GM12878 (cell line): ENCODE data around the gene ELAVL1. TPM values are rescaled to one million over a fixed set of nuclear protein-coding genes. Genes with fewer than 3 reads are reported as not detected.
A peak's percentile ranks its signal among the peaks of the same experiment; 100 is the strongest.
"Not testable (repeated sequence)": the region's sequence is repeated elsewhere in the genome, so short reads cannot be mapped to it uniquely, and the experiment has no call there.

Experiments
- ATAC-seq: fragments of 200-7000 bp; cut with Tn5 transposase; 3 replicates; pipeline ENCODE4 v1.9.1; 2020; ENCODE audit warnings: mild to moderate bottlenecking, moderate library complexity
- BruUV-seq: library from RNA; stranded (reverse); fragments of 400-500 nt; replicated peaks from 2 replicates; lab custom pipeline; 2021; lab: Mats Ljungman, UMichigan
- CTCF ChIA-PET: fragments of 300-600 bp; sonication (Branson Sonifier 250); formaldehyde crosslinking; extraction: SDS; loops from one replicate; lab custom pipeline; 2021; ENCODE audit warnings: inconsistent platforms; lab: Yijun Ruan, JAX
- POLR2A ChIA-PET: fragments of 350-600 bp; formaldehyde crosslinking; extraction: SDS; loops from one replicate; lab custom pipeline; 2021; ENCODE audit warnings: inconsistent platforms; lab: Charles Lee
- RAD21 ChIA-PET: fragments of 300-600 bp; sonication (Branson Sonifier 250); formaldehyde crosslinking; loops from one replicate; lab custom pipeline; 2023; ENCODE audit warnings: antibody characterized with exemption; ENCODE audit not compliant: unreplicated experiment; lab: Charles Lee
- SMC1A ChIA-PET: fragments of 300-600 bp; sonication (Branson Sonifier 250); formaldehyde crosslinking; loops from one replicate; lab custom pipeline; 2023; ENCODE audit not compliant: unreplicated experiment, uncharacterized antibody; lab: Charles Lee
- DNase-seq: peaks from one replicate; pipeline ENCODE4 v3.0.0-alpha.2; 2011; ENCODE audit warnings: low read depth, low spot score
- FAIRE-seq: peaks from 3 replicates; lab custom pipeline; 2011; peaks lifted over from hg19 to GRCh38; lab: Jason Lieb, UNC
- H2AFZ ChIP-seq: 2 replicates; pipeline ENCODE4 v1.6.0; 2011; ENCODE audit warnings: low read depth, low read length, control low read depth; ENCODE audit not compliant: control insufficient read depth
- H3K27ac ChIP-seq: 2 replicates; pipeline ENCODE4 v1.5.1; 2011; ENCODE audit warnings: control low read depth; ENCODE audit not compliant: control insufficient read depth, insufficient read depth
- H3K27me3 ChIP-seq, 2 experiments: replicated peaks in 1 of 2; 2 replicates each; pipeline versions ENCODE4 v1.6.0 to v1.6.1; 2011; ENCODE audit warnings: low read length in 1 of 2; ENCODE audit not compliant: control insufficient read depth in 2 of 2, insufficient read depth in 2 of 2
- H3K36me3 ChIP-seq, 2 experiments: 2 replicates each; pipeline ENCODE4 v1.5.1; 2011; ENCODE audit warnings: low read length in 1 of 2; ENCODE audit not compliant: control insufficient read depth in 2 of 2, insufficient read depth in 2 of 2
- H3K4me1 ChIP-seq: 2 replicates; pipeline ENCODE4 v1.6.1; 2011; ENCODE audit warnings: mild to moderate bottlenecking, low read length, moderate library complexity, mixed read lengths; ENCODE audit not compliant: control insufficient read depth, insufficient read depth
- H3K4me2 ChIP-seq: 2 replicates; pipeline ENCODE4 v1.6.0; 2011; ENCODE audit warnings: control low read depth; ENCODE audit not compliant: control insufficient read depth, insufficient read depth
- H3K4me3 ChIP-seq: fragments of 200-600 bp; sonication (generic); 2 replicates; pipeline ENCODE4 v1.5.1; 2016
- H3K79me2 ChIP-seq: 2 replicates; pipeline ENCODE4 v1.6.0; 2011; ENCODE audit warnings: low read length; ENCODE audit not compliant: control insufficient read depth, insufficient read depth
- H3K9ac ChIP-seq: 2 replicates; pipeline ENCODE4 v1.8.0; 2011; ENCODE audit warnings: low read length, control low read depth, mixed read lengths; ENCODE audit not compliant: control insufficient read depth, insufficient read depth
- H3K9me3 ChIP-seq: replicated peaks from 3 replicates; pipeline ENCODE4 v1.5.1; 2011; ENCODE audit warnings: mild to moderate bottlenecking, low read length; ENCODE audit not compliant: control insufficient read depth, insufficient read depth
- H4K20me1 ChIP-seq: 2 replicates; pipeline ENCODE4 v1.6.0; 2011; ENCODE audit not compliant: control insufficient read depth, insufficient read depth
- MEF2A ChIP-seq: IDR thresholded peaks from 2 replicates; pipeline ENCODE4 v1.6.1; 2011; ENCODE audit warnings: low read depth, mild to moderate bottlenecking, low read length, moderate library complexity; ENCODE audit not compliant: insufficient read depth
- NR2F1 ChIP-seq: fragments of 450-650 bp; conservative IDR thresholded peaks from 2 replicates; pipeline ENCODE4 v1.6.1; 2017; ENCODE audit warnings: mild to moderate bottlenecking
- POLR2AphosphoS2 ChIP-seq: IDR thresholded peaks from 2 replicates; pipeline ENCODE4 v1.6.1; 2011; ENCODE audit warnings: low read depth, mild to moderate bottlenecking, low read length, improper control_type of control experiment, moderate library complexity
- POLR2AphosphoS5 ChIP-seq: IDR thresholded peaks from 2 replicates; pipeline ENCODE4 v1.6.1; 2011; ENCODE audit warnings: mild to moderate bottlenecking, low read length, inconsistent platforms
- ZNF384 ChIP-seq: IDR thresholded peaks from 2 replicates; pipeline ENCODE4 v1.6.1; 2012; ENCODE audit warnings: low read depth, mild to moderate bottlenecking, low read length, improper control_type of control experiment, borderline replicate concordance
- ZNF687 ChIP-seq: fragments of 450-650 bp; IDR thresholded peaks from 2 replicates; pipeline ENCODE4 v1.6.1; 2017; ENCODE audit warnings: mild to moderate bottlenecking, moderate library complexity
- WGBS: methylation state at CpG from one replicate; pipeline ENCODE4 v1.1.6; 2016; ENCODE audit warnings: low lambda C conversion rate; ENCODE audit not compliant: insufficient replicate concordance, insufficient coverage; ENCODE audit errors: missing lambda C conversion rate; 5-methylcytosine and 5-hydroxymethylcytosine counted together
- in situ Hi-C: fragments of 300-500 bp; cut with MboI; formaldehyde crosslinking; loops from 9 replicates; pipeline ENCODE4 v1.14.3; 2018; ENCODE audit warnings: mixed read lengths
- intact Hi-C: fragments of 100-400 bp; cut with micrococcal nuclease; formaldehyde crosslinking; loops from one replicate; pipeline ENCODE4 v1.14.2; 2022; ENCODE audit not compliant: unreplicated experiment
- polyA plus RNA-seq, 11 experiments: library from polyadenylated mRNA; depleted of rRNA in 4 of 11; unstranded in 6 of 11; stranded (reverse) in 5 of 11; fragments of >200 nt; fragmentation: Nextera tagmentation in 4 of 11; fragmentation: Illumina TruSeq in 1 of 11; extraction: Ambion mirVana in 4 of 11; extraction: Trizol in 1 of 11; gene quantifications; 1 replicate in 1 of 11; 2 replicates in 10 of 11; pipeline versions ENCODE4 v1.2.1 to v1.2.3, GENCODE V29; 2011 to 2016; ENCODE audit warnings: inconsistent platforms in 2 of 11, missing spikeins in 2 of 11, low read depth in 1 of 11
- total RNA-seq, 4 experiments: library from RNA; depleted of rRNA in 3 of 4; stranded (reverse); fragments of >200 nt in 3 of 4; fragmentation: Illumina TruSeq in 1 of 4; extraction: Trizol in 1 of 4; gene quantifications; 2 replicates each; pipeline versions ENCODE4 v1.2.1 to v1.2.3, GENCODE V29; 2013 to 2021

The ELAVL1 gene
- total and polyA plus RNA-seq, 10 of the 15 experiments (the other 5 are each of a cell fraction or from before 2014, with no cell fraction given), result 7.4 to 155 (median 70.3) TPM

GRCh38 chr19:8028951-8029491, 23.6 kb upstream of the ELAVL1 start:
- ATAC-seq (no peak), FAIRE-seq (no peak), DNase-seq (no peak)
- POLR2A ChIA-PET, result no interaction called here
- H3K9ac ChIP-seq, result no peak overlapping the region
- H3K36me3 ChIP-seq, result no peaks in the 10 kb centered on the region
- intact Hi-C loops, result no loop called here
- no peaks in the 10 kb centered on the region; a peak in 1 of 4 replicates for H3K27me3 ChIP-seq
- H3K9me3 ChIP-seq, result no peaks in the 10 kb centered on the region
- in situ Hi-C loops, result no loop called here
- H2AFZ ChIP-seq, result no peak overlapping the region
- 36% methylated on average over 12 of the region's 12 CpGs for WGBS
- TF ChIP-seq ZNF384, result no peak
- 0 out of 2 replicates have a peak, but pooled peaks have one; percentile 16 for TF ChIP-seq NR2F1
- no peaks in the 10 kb centered on the region for H3K4me1 ChIP-seq
- RAD21 ChIA-PET, result no interaction called here
- BruUV-seq, result no TSS peak
- no peak overlapping the region for H3K4me2 ChIP-seq
- SMC1A ChIA-PET, result interaction anchor here (0.5 to 1.0 kb wide), 2 partner anchors 24 to 33 kb away, joined by 3 read pairs; partner anchors contain the start of gene ELAVL1
- H4K20me1 ChIP-seq, result no peaks in the 10 kb centered on the region
- no peaks in the 10 kb centered on the region for H3K79me2 ChIP-seq
- H3K27ac ChIP-seq, result no peak overlapping the region
- no peak overlapping the region for H3K4me3 ChIP-seq
- CTCF ChIA-PET, result no interaction called here

- Histone ChIP-seq H3K27me3 (no peaks in the 10 kb centered on the region), H3K9me3 (no peaks in the 10 kb centered on the region), H3K27ac (no peak overlapping the region), H3K4me1 (no peaks in the 10 kb centered on the region), H3K36me3 (no peaks in the 10 kb centered on the region), H4K20me1 (no peaks in the 10 kb centered on the region), H2AFZ (no peak overlapping the region), H3K79me2 (no peaks in the 10 kb centered on the region), H3K4me2 (no peak overlapping the region), H3K9ac (no peak overlapping the region), H3K4me3 (no peak overlapping the region)
- ChIA-PET POLR2A (no interaction called here), CTCF (no interaction called here), SMC1A (no interaction called here), RAD21 (no interaction called here)
- intact Hi-C loops (no loop called here), in situ Hi-C loops (no loop called here)
- FAIRE-seq (no peak), ATAC-seq (no peak), DNase-seq (no peak)
- BruUV-seq, result no TSS peak
- TF ChIP-seq MEF2A (no peak), ZNF687 (no peak), POLR2AphosphoS5 (no peak), POLR2AphosphoS2 (no peak)
- 12% methylated on average over 5 of the region's 5 CpGs for WGBS
Observed at GRCh38 chr19:8025316-8025715, 19.9 kb upstream of the ELAVL1 start.

- H3K4me1 ChIP-seq, H3K9ac ChIP-seq, H3K36me3 ChIP-seq, H3K79me2 ChIP-seq, intact Hi-C loops, H3K9me3 ChIP-seq, BruUV-seq, SMC1A ChIA-PET, H3K4me2 ChIP-seq, DNase-seq, RAD21 ChIA-PET, H3K4me3 ChIP-seq, H3K27ac ChIP-seq, FAIRE-seq, H4K20me1 ChIP-seq, in situ Hi-C loops, ATAC-seq, POLR2A ChIA-PET, H2AFZ ChIP-seq, CTCF ChIA-PET, H3K27me3 ChIP-seq: not testable (repeated sequence)
- WGBS, result 76% methylated on average over 3 of the region's 3 CpGs
Observed at GRCh38 chr19:8024256-8024655, 18.8 kb upstream of the ELAVL1 start.
